Smooth muscle cell (in vitro differentiated cells): ENCODE results near the gene RAD51B. TPM values are rescaled to one million over a fixed set of nuclear protein-coding genes. Genes with fewer than 3 reads are reported as not detected.

Experiments used
- DNase-seq: peaks from one replicate; lab custom pipeline; 2025; ENCODE audit not compliant: unreplicated experiment; lab: John Stamatoyannopoulos, UW
- H2AFZ ChIP-seq: fragments of 200-600 bp; sonication (generic); 2 replicates; pipeline ENCODE4 v1.6.0; 2016; ENCODE audit warnings: antibody characterized with exemption, low read depth, mild to moderate bottlenecking
- H3F3A ChIP-seq: fragments of 200-600 bp; sonication (generic); 2 replicates; pipeline ENCODE4 v1.6.0; 2017; ENCODE audit warnings: antibody characterized with exemption, low read depth
- H3K27ac ChIP-seq: fragments of 200-600 bp; sonication (generic); 2 replicates; pipeline ENCODE4 v1.5.1; 2016; ENCODE audit warnings: low read depth, mild to moderate bottlenecking
- H3K27me3 ChIP-seq: fragments of 200-600 bp; sonication (generic); 2 replicates; pipeline ENCODE4 v1.6.1; 2016; ENCODE audit warnings: low read depth, mild to moderate bottlenecking
- H3K36me3 ChIP-seq: fragments of 200-600 bp; sonication (generic); 2 replicates; pipeline ENCODE4 v1.5.1; 2016; ENCODE audit warnings: low read depth
- H3K4me1 ChIP-seq: fragments of 200-600 bp; sonication (generic); 2 replicates; pipeline ENCODE4 v1.5.1; 2016; ENCODE audit warnings: low read depth
- H3K4me2 ChIP-seq: fragments of 200-600 bp; sonication (generic); 2 replicates; pipeline ENCODE4 v1.6.0; 2016; ENCODE audit warnings: mild to moderate bottlenecking
- H3K4me3 ChIP-seq: fragments of 200-600 bp; sonication (generic); 2 replicates; pipeline ENCODE4 v1.5.1; 2016; ENCODE audit warnings: mild to moderate bottlenecking
- H3K79me2 ChIP-seq: fragments of 200-600 bp; sonication (generic); 2 replicates; pipeline ENCODE4 v1.6.0; 2016; ENCODE audit warnings: low read depth, mild to moderate bottlenecking
- H3K9ac ChIP-seq: fragments of 200-600 bp; sonication (generic); 2 replicates; pipeline ENCODE4 v1.6.0; 2016; ENCODE audit warnings: low read depth
- H3K9me3 ChIP-seq: fragments of 200-600 bp; sonication (generic); replicated peaks from 2 replicates; pipeline ENCODE4 v1.5.1; 2016; ENCODE audit warnings: low read depth
- H4K20me1 ChIP-seq: fragments of 200-600 bp; sonication (generic); 2 replicates; pipeline ENCODE4 v1.6.0; 2016; ENCODE audit warnings: low read depth
- CTCF ChIP-seq: fragments of 200-600 bp; sonication (generic); IDR thresholded peaks from 2 replicates; pipeline ENCODE4 v1.5.1; 2017; ENCODE audit warnings: borderline replicate concordance, mild to moderate bottlenecking, antibody characterized with exemption; ENCODE audit not compliant: insufficient read depth, poor library complexity, severe bottlenecking
- WGBS: methylation state at CpG from one replicate; pipeline ENCODE4 v1.1.7; 2016; ENCODE audit warnings: low lambda C conversion rate; 5-methylcytosine and 5-hydroxymethylcytosine counted together
- polyA plus RNA-seq: library from polyadenylated mRNA; unstranded; fragments of >200 nt; fragmentation: Nextera tagmentation; extraction: Ambion mirVana; gene quantifications from 2 replicates; pipeline ENCODE4 v1.2.1, GENCODE V29; 2016
- total RNA-seq: library from RNA; depleted of rRNA; stranded (reverse); fragments of >200 nt; gene quantifications from 2 replicates; pipeline ENCODE4 v1.2.3, GENCODE V29; 2014

RAD51B gene
- total and polyA plus RNA-seq, 2 experiments from 2014 or later = 4.6 to 5.3 TPM

GRCh38 chr14:68739701-68740100, 920.1 kb downstream of the RAD51B start:
- DNase-seq = no peak
- Histone ChIP-seq H3K36me3 (no peaks in the 10 kb centered on the region), H3K4me2 (no peak overlapping the region), H3K9ac (no peak overlapping the region), H2AFZ (no peak overlapping the region), H3K9me3 (no peaks in the 10 kb centered on the region), H3F3A (no peaks in the 10 kb centered on the region), H3K79me2 (no peaks in the 10 kb centered on the region), H3K27ac (no peak overlapping the region), H3K4me3 (no peak overlapping the region), H3K27me3 (no peaks in the 10 kb centered on the region), H3K4me1 (peaks cover 12% of the 10 kb centered on the region), H4K20me1 (no peaks in the 10 kb centered on the region)
- 92% methylated on average over 7 of the region's 7 CpGs for WGBS
- TF ChIP-seq CTCF = no peak

DNA sequence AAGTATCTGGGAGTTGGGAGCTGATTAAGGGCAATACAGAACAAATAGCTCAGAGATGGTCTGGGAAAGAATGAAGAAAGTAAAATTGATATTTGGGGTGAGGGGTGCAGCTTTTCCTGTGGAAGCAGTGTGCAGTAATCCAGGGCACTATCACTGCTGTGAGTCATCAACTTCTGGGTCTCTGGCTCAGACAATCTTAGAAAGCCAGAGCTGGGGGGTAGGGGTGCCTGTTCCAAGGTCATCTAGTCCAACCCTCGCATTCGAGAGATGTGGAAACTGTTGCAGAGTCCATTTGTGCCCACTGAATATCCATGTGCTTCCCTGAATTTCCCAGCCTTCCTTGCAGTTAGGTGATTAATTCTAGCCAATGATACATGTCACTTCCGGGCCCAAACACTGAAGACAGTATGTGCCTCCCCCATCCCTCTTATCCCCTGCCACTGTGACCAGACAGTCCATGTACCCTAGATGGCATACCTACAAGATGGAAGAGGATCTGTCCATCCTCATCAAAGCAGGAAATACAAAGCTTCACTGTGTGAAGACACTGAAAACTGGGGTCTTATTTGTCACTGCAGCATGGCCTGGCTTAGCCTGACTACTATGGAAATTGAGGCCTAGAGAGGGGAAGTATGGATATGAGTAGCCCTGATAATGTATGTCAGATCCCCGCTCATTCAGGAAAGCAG, 921.4 kb downstream of the RAD51B start:
- TF ChIP-seq CTCF = no peak
- Histone ChIP-seq H3K27ac (no peak overlapping the region), H3K9me3 (no peaks in the 10 kb centered on the region), H3K79me2 (no peaks in the 10 kb centered on the region), H2AFZ (no peak overlapping the region), H3K4me2 (peak overlapping the region; percentile 7), H3K27me3 (no peaks in the 10 kb centered on the region), H3F3A (no peaks in the 10 kb centered on the region), H3K36me3 (no peaks in the 10 kb centered on the region), H3K4me3 (no peak overlapping the region), H3K4me1 (peaks cover 10% of the 10 kb centered on the region), H3K9ac (no peak overlapping the region), H4K20me1 (no peaks in the 10 kb centered on the region)
- 60% methylated on average over 4 of the region's 4 CpGs for whole genome bisulfite sequencing
- DNase-seq = no peak

DNA sequence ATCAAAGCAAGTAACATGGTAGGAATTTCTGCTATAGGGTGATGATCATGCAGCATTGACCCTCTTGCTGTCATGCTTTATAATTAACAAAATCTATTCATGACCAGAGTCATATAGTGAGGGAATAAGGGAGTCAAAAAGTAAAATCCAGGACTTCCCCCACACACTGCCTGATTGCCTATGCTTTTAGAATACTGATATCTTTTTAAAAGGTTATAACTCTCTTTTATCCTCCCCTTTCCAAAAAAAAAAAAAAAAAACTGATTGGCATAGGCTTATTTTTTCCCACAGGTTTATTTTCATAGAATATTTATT, 921.9 kb downstream of the RAD51B start:
- Histone ChIP-seq H3K36me3 (no peaks in the 10 kb centered on the region), H3K27ac (no peak overlapping the region), H3K4me1 (peaks cover 5% of the 10 kb centered on the region), H3K4me3 (no peak overlapping the region), H4K20me1 (no peaks in the 10 kb centered on the region), H3K4me2 (no peak overlapping the region), H3K9me3 (no peaks in the 10 kb centered on the region), H3K27me3 (no peaks in the 10 kb centered on the region), H3K79me2 (no peaks in the 10 kb centered on the region), H3F3A (no peaks in the 10 kb centered on the region), H3K9ac (no peak overlapping the region), H2AFZ (no peak overlapping the region)
- TF ChIP-seq CTCF = no peak
- DNase-seq = no peak

DNA sequence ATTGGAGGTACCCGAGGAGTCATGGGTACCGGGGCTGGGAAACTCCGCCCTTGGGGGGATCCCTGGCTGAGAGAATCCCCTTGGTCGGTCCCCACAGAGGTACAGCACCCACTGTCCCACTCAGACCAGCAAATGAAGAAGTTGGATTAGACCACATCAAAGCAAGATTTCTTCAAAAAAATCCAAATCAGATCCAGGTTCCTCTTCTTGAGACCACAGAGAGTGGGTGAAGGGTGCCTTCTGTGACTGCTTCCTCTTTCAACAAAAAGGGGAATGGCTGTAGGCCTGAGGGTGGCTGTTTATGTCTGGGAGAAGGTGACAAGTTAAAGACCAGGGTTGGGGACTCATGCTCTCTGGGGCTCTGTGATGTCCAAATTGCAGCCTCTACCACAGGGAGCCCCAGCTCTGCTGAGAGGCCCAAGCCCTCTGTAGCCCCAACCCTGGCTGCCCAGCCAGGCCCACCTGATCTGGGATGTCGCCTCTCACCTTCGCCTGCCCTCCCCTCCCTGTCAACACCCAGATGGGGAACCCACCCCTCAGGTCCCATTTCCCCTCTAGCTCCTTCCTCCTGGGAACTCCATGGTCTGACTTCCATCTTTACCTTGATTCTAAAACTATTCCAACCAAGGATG, 922.4 kb downstream of the RAD51B start:
- Histone ChIP-seq H3K9me3 (no peaks in the 10 kb centered on the region), H3F3A (no peaks in the 10 kb centered on the region), H3K4me1 (no peaks in the 10 kb centered on the region), H3K4me2 (no peak overlapping the region), H3K27me3 (no peaks in the 10 kb centered on the region), H3K27ac (no peak overlapping the region), H3K4me3 (no peak overlapping the region), H3K9ac (no peak overlapping the region), H4K20me1 (no peaks in the 10 kb centered on the region), H3K36me3 (no peaks in the 10 kb centered on the region), H3K79me2 (no peaks in the 10 kb centered on the region), H2AFZ (no peak overlapping the region)
- no peak for TF ChIP-seq CTCF
- no peak for DNase-seq
- WGBS = 94% methylated on average over 6 of the region's 6 CpGs
